SK-N-MC (cell line): ENCODE measurements around the gene VEGFD.

Experiments used
- EZH2 ChIP-seq: fragments of 200-600 bp; sonication (generic); IDR thresholded peaks from one replicate; pipeline ENCODE4 v1.6.1; 2017; ENCODE audit warnings: antibody characterized with exemption
- FOXP2 ChIP-seq: optimal IDR thresholded peaks from 2 replicates; pipeline ENCODE3; 2011; ENCODE audit warnings: mild to moderate bottlenecking, moderate library complexity; ENCODE audit not compliant: insufficient read depth; ENCODE audit errors: extremely low read length, control extremely low read depth
- POLR2AphosphoS5 ChIP-seq: IDR thresholded peaks from 2 replicates; pipeline ENCODE4 v1.6.1; 2012; ENCODE audit warnings: mild to moderate bottlenecking, low read depth, low read length, borderline replicate concordance

- no peak for TF ChIP-seq EZH2
- TF ChIP-seq POLR2AphosphoS5, result no peak
- no peak for TF ChIP-seq FOXP2
Measured at GRCh38 chrX:15350329-15350996, 33.8 kb downstream of the VEGFD start.
